IMR-90 (cell line): Measurements from ENCODE around the gene SEC24D. TPM values are rescaled to one million over a fixed set of nuclear protein-coding genes. Genes with fewer than 3 reads are reported as not detected.

Experiments used
- ATAC-seq: fragments of 200-7000 bp; cut with Tn5 transposase; 2 replicates; pipeline ENCODE4 v1.9.1; 2020; ENCODE audit warnings: low read depth, mild to moderate bottlenecking, moderate library complexity
- BruUV-seq: library from RNA; stranded (reverse); fragments of 400-500 nt; replicated peaks from 2 replicates; lab custom pipeline; 2021; lab: Mats Ljungman, UMichigan
- CTCF ChIA-PET: fragments of 300-600 bp; formaldehyde crosslinking; extraction: SDS; loops from one replicate; lab custom pipeline; 2021; ENCODE audit warnings: antibody characterized with exemption; lab: Yijun Ruan, JAX
- POLR2A ChIA-PET: fragments of 300-600 bp; sonication (Branson Sonifier 250); formaldehyde crosslinking; loops from one replicate; lab custom pipeline; 2022; ENCODE audit warnings: antibody characterized with exemption; ENCODE audit not compliant: unreplicated experiment; lab: Charles Lee
- DNase-seq: peaks from one replicate; pipeline ENCODE4 v3.0.0; 2013
- H2AFZ ChIP-seq: replicated peaks from 2 replicates; pipeline ENCODE3; 2013; ENCODE audit warnings: low read length, mild to moderate bottlenecking; ENCODE audit not compliant: poor library complexity
- H2AK5ac ChIP-seq: 2 replicates; pipeline ENCODE4 v1.6.1; 2013; ENCODE audit warnings: low read depth, low read length, inconsistent platforms
- H2AK9ac ChIP-seq: replicated peaks from 2 replicates; pipeline ENCODE3; 2013; ENCODE audit warnings: mild to moderate bottlenecking, low read depth, low read length, moderate library complexity; ENCODE audit not compliant: poor library complexity
- H2BK120ac ChIP-seq: 2 replicates; pipeline ENCODE4 v1.6.1; 2013; ENCODE audit warnings: low read depth, low read length, inconsistent platforms
- H2BK15ac ChIP-seq: 3 replicates; pipeline ENCODE4 v1.6.1; 2013; ENCODE audit warnings: low read depth, low read length, inconsistent platforms
- H2BK20ac ChIP-seq: 2 replicates; pipeline ENCODE4 v1.6.1; 2013; ENCODE audit warnings: low read depth, mild to moderate bottlenecking, inconsistent platforms, low read length, moderate library complexity
- H2BK5ac ChIP-seq: 2 replicates; pipeline ENCODE4 v1.6.1; 2013; ENCODE audit warnings: mild to moderate bottlenecking, low read depth, low read length, inconsistent platforms; ENCODE audit not compliant: poor library complexity, severe bottlenecking
- H3K14ac ChIP-seq: replicated peaks from 2 replicates; pipeline ENCODE4 v1.6.1; 2013; ENCODE audit warnings: low read depth, low read length, inconsistent platforms
- H3K18ac ChIP-seq: 2 replicates; pipeline ENCODE4 v1.6.1; 2013; ENCODE audit warnings: low read depth, low read length, control low read depth
- H3K23ac ChIP-seq: 2 replicates; pipeline ENCODE4 v1.6.1; 2013; ENCODE audit warnings: low read depth, low read length, inconsistent platforms
- H3K27ac ChIP-seq: 2 replicates; pipeline ENCODE4 v1.5.1; 2013; ENCODE audit warnings: mild to moderate bottlenecking, control low read depth, low read length; ENCODE audit not compliant: insufficient read depth
- H3K27me3 ChIP-seq: 2 replicates; pipeline ENCODE4 v1.6.1; 2013; ENCODE audit warnings: low read length; ENCODE audit not compliant: control insufficient read depth, insufficient read depth
- H3K36me3 ChIP-seq: 2 replicates; pipeline ENCODE4 v1.6.1; 2013; ENCODE audit warnings: low read length, mixed read lengths; ENCODE audit not compliant: control insufficient read depth, insufficient read depth
- H3K4ac ChIP-seq: 2 replicates; pipeline ENCODE4 v1.6.1; 2013; ENCODE audit warnings: low read depth, low read length, inconsistent platforms
- H3K4me1 ChIP-seq: 2 replicates; pipeline ENCODE4 v1.6.1; 2013; ENCODE audit warnings: low read length, mixed read lengths; ENCODE audit not compliant: control insufficient read depth, insufficient read depth
- H3K4me2 ChIP-seq: 2 replicates; pipeline ENCODE4 v1.6.1; 2013; ENCODE audit warnings: low read depth, mild to moderate bottlenecking, control low read depth, low read length, moderate library complexity
- H3K4me3 ChIP-seq: 2 replicates; pipeline ENCODE4 v1.5.1; 2013; ENCODE audit warnings: low read depth, mild to moderate bottlenecking, control low read depth, low read length, moderate library complexity; ENCODE audit not compliant: insufficient read depth
- H3K56ac ChIP-seq: 2 replicates; pipeline ENCODE4 v1.6.1; 2013; ENCODE audit warnings: low read length, inconsistent platforms; ENCODE audit not compliant: insufficient read depth; ENCODE audit errors: extremely low read depth
- H3K79me1 ChIP-seq, 2 experiments: 2 replicates each; pipeline ENCODE4 v1.6.1; 2013; ENCODE audit warnings: low read length in 2 of 2, inconsistent platforms in 1 of 2, low read depth in 1 of 2
- H3K9ac ChIP-seq: 2 replicates; pipeline ENCODE4 v1.6.1; 2013; ENCODE audit warnings: low read depth, low read length, control low read depth
- H3K9me1 ChIP-seq: 2 replicates; pipeline ENCODE4 v1.6.1; 2013; ENCODE audit warnings: low read length, inconsistent platforms; ENCODE audit not compliant: insufficient read depth
- H3K9me3 ChIP-seq: 2 replicates; pipeline ENCODE4 v1.6.1; 2013; ENCODE audit warnings: low read length; ENCODE audit not compliant: control insufficient read depth, insufficient read depth
- H4K20me1 ChIP-seq: 2 replicates; pipeline ENCODE4 v1.6.1; 2013; ENCODE audit warnings: low read length, inconsistent platforms; ENCODE audit not compliant: insufficient read depth
- H4K5ac ChIP-seq: 2 replicates; pipeline ENCODE4 v1.6.1; 2013; ENCODE audit warnings: mild to moderate bottlenecking, low read depth, low read length, control low read depth
- H4K8ac ChIP-seq, 2 experiments: 2 replicates each; pipeline ENCODE4 v1.6.1; 2013; ENCODE audit warnings: low read depth in 2 of 2, low read length in 2 of 2, control low read depth in 1 of 2, inconsistent platforms in 1 of 2
- H4K91ac ChIP-seq: 2 replicates; pipeline ENCODE4 v1.6.1; 2013; ENCODE audit warnings: low read depth, low read length, inconsistent platforms; ENCODE audit not compliant: insufficient read depth
- CHD1 ChIP-seq: IDR thresholded peaks from 2 replicates; pipeline ENCODE4 v1.6.1; 2012; ENCODE audit warnings: low read depth, low read length, improper control_type of control experiment
- CTCF ChIP-seq: conservative IDR thresholded peaks from 2 replicates; pipeline ENCODE4 v1.5.1; 2012; ENCODE audit warnings: mild to moderate bottlenecking, low read depth, low read length, improper control_type of control experiment
- FOS ChIP-seq: fragments of 150-350 bp; IDR thresholded peaks from 2 replicates; pipeline ENCODE4 v1.6.1; 2016; ENCODE audit warnings: low read depth, low read length
- MAFK ChIP-seq: IDR thresholded peaks from 2 replicates; pipeline ENCODE4 v1.6.1; 2012; ENCODE audit warnings: low read depth, low read length, improper control_type of control experiment
- MXI1 ChIP-seq: IDR thresholded peaks from 2 replicates; pipeline ENCODE4 v1.6.1; 2012; ENCODE audit warnings: low read depth, mild to moderate bottlenecking, low read length, moderate library complexity, borderline replicate concordance
- NFE2L2 ChIP-seq: fragments of 150-350 bp; IDR thresholded peaks from 2 replicates; pipeline ENCODE4 v1.6.1; 2016; ENCODE audit warnings: low read depth, mild to moderate bottlenecking, low read length
- RCOR1 ChIP-seq: IDR thresholded peaks from 2 replicates; pipeline ENCODE4 v1.6.1; 2012; ENCODE audit warnings: mild to moderate bottlenecking, low read length, improper control_type of control experiment; ENCODE audit not compliant: insufficient replicate concordance
- RFX5 ChIP-seq: IDR thresholded peaks from 2 replicates; pipeline ENCODE4 v1.8.0; 2012; ENCODE audit warnings: low read depth, mild to moderate bottlenecking, low read length, moderate library complexity
- dilution Hi-C: fragments of 300-500 bp; cut with HindIII; formaldehyde crosslinking; loops from one replicate; pipeline ENCODE4 v1.14.3; 2018; ENCODE audit warnings: low sequenced_read_pairs; ENCODE audit not compliant: unreplicated experiment
- in situ Hi-C: fragments of 300-500 bp; cut with MboI; formaldehyde crosslinking; loops from 3 replicates; pipeline ENCODE4 v1.14.3; 2019; ENCODE audit warnings: low sequenced_read_pairs, inconsistent platforms, mixed read lengths
- intact Hi-C: fragments of 100-400 bp; cut with micrococcal nuclease; formaldehyde crosslinking; loops from 2 replicates; pipeline ENCODE4 v1.10.0; 2022
- polyA plus RNA-seq, 3 experiments: library from polyadenylated mRNA; depleted of rRNA; stranded (reverse); fragments of >200 nt; gene quantifications; 2 replicates each; pipeline ENCODE4 v1.2.3, GENCODE V29; 2012; ENCODE audit warnings: low replicate concordance in 1 of 3
- total RNA-seq: library from RNA; depleted of rRNA; stranded (reverse); fragments of >200 nt; gene quantifications from 2 replicates; pipeline ENCODE4 v1.2.3, GENCODE V29; 2012

Gene SEC24D
- total and polyA plus RNA-seq, 2 of the 4 experiments (the other 2 are of a cell fraction), result 93.2 to 111 TPM

GRCh38 chr4:118788911-118789310, 47.0 kb downstream of the SEC24D start:
- Histone ChIP-seq H3K56ac (no peak overlapping the region), H3K18ac (no peak overlapping the region), H4K20me1 (peaks cover 21% of the 10 kb centered on the region; the same call in 1 of the 2 replicates), H3K9ac (no peak overlapping the region), H3K4ac (no peak overlapping the region), H3K23ac (no peak overlapping the region), H2BK5ac (no peak overlapping the region), H4K8ac (no peak overlapping the region), H2AFZ (no peak overlapping the region), H3K36me3 (peaks cover 19% of the 10 kb centered on the region), H3K4me2 (no peak overlapping the region), H4K91ac (no peak overlapping the region), H2AK5ac (no peak overlapping the region), H4K5ac (no peak overlapping the region; the same call in 1 of the 2 replicates), H2BK120ac (no peak overlapping the region), H3K4me1 (peaks cover 4% of the 10 kb centered on the region), H3K9me3 (no peaks in the 10 kb centered on the region), H3K4me3 (no peak overlapping the region), H2AK9ac (no peak overlapping the region), H2BK20ac (no peak overlapping the region), H3K9me1 (peaks cover 4% of the 10 kb centered on the region), H3K27ac (no peak overlapping the region), H3K14ac (no peak overlapping the region), H2BK15ac (no peak overlapping the region), H3K79me1 (peaks cover 22 to 40% of the 10 kb centered on the region in 2 experiments), H3K27me3 (no peaks in the 10 kb centered on the region)
- dilution Hi-C loops, result no loop called here
- POLR2A ChIA-PET, result no interaction called here
- TF ChIP-seq NFE2L2 (no peak), CTCF (no peak), CHD1 (no peak), RFX5 (no peak), MAFK (no peak), FOS (no peak), RCOR1 (no peak), MXI1 (no peak)
- DNase-seq, result no peak
- CTCF ChIA-PET, result interaction anchor here (1.2 to 1.5 kb wide), 2 partner anchors 10 to 15 kb away, joined by 3 to 4 read pairs; no protein-coding TSS in a partner anchor
- ATAC-seq, result no peak
- intact Hi-C loops, result no loop called here
- no TSS peak for BruUV-seq
- in situ Hi-C loops, result no loop called here
